Activated CD8-positive, alpha-beta memory T cell treated with anti-CD3 and anti-CD28 coated beads, Interleukin-2, amount 50 U/mL, for 1 hour (primary cell): ENCODE measurements around the gene XPR1.

Experiments used
- DNase-seq: peaks from one replicate; pipeline ENCODE4 v3.0.0-alpha.2; 2020; ENCODE audit errors: extremely low read depth

The XPR1 gene

GRCh38 chr1:180889325-180889724, 257.5 kb downstream of the XPR1 start:
- no peak for DNase-seq

GRCh38 chr1:180892272-180892671, 260.4 kb downstream of the XPR1 start:
- DNase-seq, result no peak

GRCh38 chr1:180892675-180893074, 260.9 kb downstream of the XPR1 start:
- DNase-seq, result no peak

- no peak for DNase-seq
Observed at GRCh38 chr1:180893614-180894013, 261.8 kb downstream of the XPR1 start.

GRCh38 chr1:180896161-180896560, 264.3 kb downstream of the XPR1 start:
- DNase-seq, result no peak

GRCh38 chr1:180898441-180899219, 266.8 kb downstream of the XPR1 start:
- no peak for DNase-seq

- no peak for DNase-seq
Observed at GRCh38 chr1:180899262-180899661, 267.4 kb downstream of the XPR1 start.

GRCh38 chr1:180901076-180901990, 269.5 kb downstream of the XPR1 start:
- no peak for DNase-seq

- DNase-seq, result no peak
Observed at GRCh38 chr1:180902541-180902940, 270.7 kb downstream of the XPR1 start.

GRCh38 chr1:180905927-180906326, 274.1 kb downstream of the XPR1 start:
- DNase-seq, result no peak

GRCh38 chr1:180906511-180906910, 274.7 kb downstream of the XPR1 start:
- DNase-seq, result no peak

GRCh38 chr1:180907313-180908055, 275.7 kb downstream of the XPR1 start:
- DNase-seq, result no peak

- no peak for DNase-seq
Observed at GRCh38 chr1:180908074-180908765, 276.4 kb downstream of the XPR1 start.

GRCh38 chr1:180909005-180909414, 277.2 kb downstream of the XPR1 start:
- DNase-seq, result no peak

GRCh38 chr1:180909462-180909976, 277.7 kb downstream of the XPR1 start:
- no peak for DNase-seq

GRCh38 chr1:180911640-180912191, 279.9 kb downstream of the XPR1 start:
- no peak for DNase-seq

GRCh38 chr1:180912211-180912800, 280.5 kb downstream of the XPR1 start:
- no peak for DNase-seq

- no peak for DNase-seq
Observed at GRCh38 chr1:180912801-180913565, 281.2 kb downstream of the XPR1 start, which contains the start of gene KIAA1614. Gene KIAA1614, plus strand, starts transcription at chr1:180912897. Its CDS starts 347 bp downstream, at chr1:180913244.

- DNase-seq, result no peak
Observed at GRCh38 chr1:180915426-180915965, 283.7 kb downstream of the XPR1 start.
